CD1c-positive myeloid dendritic cell (primary cell): ENCODE measurements around the gene RABGAP1.

Source experiments
- DNase-seq: peaks from one replicate; pipeline ENCODE4 v3.0.0-alpha.2; 2016; ENCODE audit errors: extremely low spot score

Gene RABGAP1

GRCh38 chr9:123046406-123047195 lies 105.8 kb downstream of the RABGAP1 start:
- no peak for DNase-seq

DNA sequence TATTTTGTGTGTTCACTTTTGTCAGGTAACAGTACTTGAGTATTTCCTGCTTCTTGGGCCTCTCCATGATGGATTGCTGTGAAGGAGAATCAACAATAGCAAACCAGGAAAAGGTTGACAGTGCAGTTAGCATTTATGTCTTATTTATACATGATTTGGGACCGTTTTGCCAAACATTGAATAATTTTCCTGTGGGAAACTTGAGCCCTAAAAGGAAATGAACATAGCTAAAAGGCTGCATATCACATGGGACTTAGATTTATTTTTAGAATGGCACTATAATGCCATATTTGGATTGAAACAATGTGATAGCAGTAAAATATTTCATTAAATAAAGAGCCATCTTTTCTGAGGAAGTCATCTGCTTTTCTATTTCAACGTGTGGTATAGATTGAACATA lies 107.9 kb downstream of the RABGAP1 start:
- no peak for DNase-seq

DNA sequence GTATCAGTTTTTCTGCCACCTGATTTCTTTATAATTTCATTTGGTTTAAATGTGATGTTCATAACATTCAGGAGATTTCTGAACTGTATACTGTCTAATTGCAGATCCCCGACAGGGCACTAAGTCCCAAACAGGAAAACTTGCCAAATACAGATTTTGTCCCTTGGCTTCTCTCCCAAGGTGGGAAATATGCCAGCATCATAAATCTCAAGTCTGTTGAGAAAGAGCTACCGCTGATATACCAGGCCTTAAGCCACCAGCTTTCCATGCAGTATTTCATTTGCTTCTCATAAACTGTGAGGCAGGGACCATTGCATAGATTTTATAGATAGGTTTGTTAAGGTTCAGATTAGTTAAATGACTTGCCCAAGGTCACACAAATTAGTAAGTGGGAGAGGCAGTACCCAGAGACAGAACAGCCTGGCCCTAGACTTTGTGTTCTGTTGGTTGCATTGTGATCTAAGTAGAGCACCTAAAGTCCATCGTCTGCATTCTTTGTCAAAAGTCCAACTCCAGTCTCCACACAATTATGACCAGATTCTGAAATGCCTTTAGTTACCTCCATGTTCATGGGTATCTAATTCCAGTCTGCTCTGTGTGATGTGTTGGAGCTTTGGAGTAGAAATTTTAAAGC lies 108.9 kb downstream of the RABGAP1 start:
- no peak for DNase-seq

- no peak for DNase-seq
Measured at GRCh38 chr9:123053046-123053445, 112.2 kb downstream of the RABGAP1 start.

DNA sequence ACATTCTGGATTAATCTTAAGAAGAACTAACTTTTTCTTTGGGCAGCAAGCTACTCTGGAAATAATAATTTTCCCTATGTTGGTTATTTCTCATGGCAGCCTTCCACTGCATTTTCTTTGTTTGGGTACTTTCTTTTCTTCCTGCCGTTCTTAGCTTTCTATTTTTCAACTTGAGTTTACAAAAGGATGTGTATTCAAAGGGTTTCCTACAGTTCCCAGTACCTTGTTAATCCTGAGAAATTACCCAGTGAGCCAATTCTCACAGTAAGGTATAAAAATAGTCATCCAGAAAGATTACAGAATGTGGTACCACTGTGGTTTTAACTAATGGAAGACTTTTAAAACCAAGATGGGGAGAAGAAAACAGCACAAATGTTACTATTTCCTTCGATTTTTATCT lies 112.9 kb downstream of the RABGAP1 start:
- DNase-seq = no peak

GRCh38 chr9:123058834-123059233 lies 118.0 kb downstream of the RABGAP1 start:
- DNase-seq = no peak

DNA sequence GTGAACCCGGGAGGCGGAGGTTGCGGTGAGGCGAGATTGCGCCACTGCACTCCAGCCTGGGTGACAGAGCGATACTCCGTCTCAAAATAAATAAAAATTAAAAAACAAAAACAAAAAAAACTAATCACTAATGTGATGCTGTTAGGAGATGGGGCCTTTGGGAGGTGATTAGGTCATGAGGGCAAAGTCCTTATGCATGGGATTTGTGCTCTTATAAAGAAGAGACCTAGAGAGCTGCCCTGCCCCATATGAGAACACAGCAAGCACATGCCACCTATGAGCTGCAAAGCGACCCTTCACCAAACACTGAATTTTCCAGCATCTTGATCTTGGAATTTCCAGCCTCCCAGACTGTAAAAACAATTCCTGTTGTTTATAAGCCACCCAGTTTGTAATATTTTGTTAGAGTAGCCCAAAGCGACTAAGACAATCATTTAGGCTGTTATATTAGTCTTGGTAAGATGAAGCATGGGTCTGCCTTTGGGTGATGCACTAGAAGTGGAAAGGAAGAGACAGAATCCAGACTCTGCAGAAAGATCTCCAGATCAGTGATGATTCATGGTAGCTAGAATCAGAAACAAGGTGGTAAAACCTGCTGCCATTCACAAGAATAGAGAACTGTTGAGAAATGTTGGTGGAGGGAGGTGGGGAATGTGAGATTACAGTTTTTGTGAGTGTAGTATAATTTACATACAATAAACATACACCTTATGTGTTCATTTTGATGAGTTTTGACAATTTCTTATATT lies 118.8 kb downstream of the RABGAP1 start:
- no peak for DNase-seq

- no peak for DNase-seq
Measured at GRCh38 chr9:123061216-123061615, 120.4 kb downstream of the RABGAP1 start.

GRCh38 chr9:123062351-123063176 lies 121.7 kb downstream of the RABGAP1 start:
- no peak for DNase-seq

- no peak for DNase-seq
Measured at GRCh38 chr9:123063177-123063598, 122.4 kb downstream of the RABGAP1 start.

- DNase-seq = no peak
Measured at GRCh38 chr9:123063896-123064295, 123.1 kb downstream of the RABGAP1 start.

GRCh38 chr9:123064716-123065115 lies 123.9 kb downstream of the RABGAP1 start:
- DNase-seq = no peak

DNA sequence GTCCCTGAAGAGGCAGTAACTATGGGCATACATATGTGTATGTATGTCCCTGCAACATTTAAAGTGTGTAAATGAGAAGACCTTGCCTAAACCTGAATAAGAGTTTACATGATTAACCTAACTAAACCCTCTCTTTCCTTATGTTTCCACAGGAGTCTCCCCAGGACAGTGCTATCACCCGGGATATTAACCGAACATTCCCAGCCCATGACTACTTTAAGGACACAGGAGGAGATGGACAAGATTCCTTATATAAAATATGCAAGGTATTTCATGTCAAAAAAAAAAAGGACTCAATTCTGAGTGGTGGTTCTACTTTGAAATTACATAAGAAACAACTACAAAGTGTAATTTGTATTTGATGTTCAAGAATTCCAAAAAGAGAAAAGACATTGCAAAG lies 124.4 kb downstream of the RABGAP1 start:
- no peak for DNase-seq

DNA sequence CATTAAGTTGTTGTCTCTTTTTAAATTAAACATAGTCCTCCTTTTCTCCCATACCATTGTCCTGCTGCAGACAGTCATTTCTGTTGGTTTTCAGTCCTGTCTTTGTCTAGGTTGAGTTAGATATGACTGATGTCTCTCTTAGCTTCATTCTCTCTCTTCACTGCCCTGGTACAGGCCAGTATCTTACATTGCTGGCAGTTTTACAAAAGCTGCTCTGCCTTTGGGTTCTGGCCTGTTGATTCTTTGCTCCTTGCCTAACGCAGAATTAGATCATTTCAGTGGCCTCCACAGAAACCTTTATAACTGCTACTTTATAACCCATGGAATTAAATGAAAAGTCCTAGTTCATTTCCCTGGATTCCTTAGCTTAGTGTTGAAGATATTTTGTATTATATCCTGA lies 126.3 kb downstream of the RABGAP1 start:
- no peak for DNase-seq

- DNase-seq = no peak
Measured at GRCh38 chr9:123069010-123069481, 128.2 kb downstream of the RABGAP1 start.

DNA sequence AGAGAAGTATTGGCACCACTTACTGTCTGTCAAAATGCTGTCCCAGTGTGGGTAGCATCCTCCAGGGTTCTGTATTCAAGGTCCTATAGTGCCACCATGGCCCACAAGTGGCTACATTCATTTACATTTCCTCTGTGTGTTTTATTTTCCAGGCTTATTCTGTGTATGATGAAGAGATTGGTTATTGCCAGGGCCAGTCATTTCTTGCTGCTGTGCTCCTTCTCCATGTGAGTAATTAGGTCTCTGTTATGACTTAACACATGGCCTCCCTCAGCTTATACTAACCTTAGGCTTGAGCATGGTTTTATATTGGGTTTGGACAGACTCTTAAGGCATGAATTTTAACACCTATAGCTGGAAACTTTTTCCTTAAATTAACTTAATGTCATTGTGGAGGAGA lies 129.4 kb downstream of the RABGAP1 start:
- no peak for DNase-seq

- no peak for DNase-seq
Measured at GRCh38 chr9:123072407-123072995, 131.7 kb downstream of the RABGAP1 start.

DNA sequence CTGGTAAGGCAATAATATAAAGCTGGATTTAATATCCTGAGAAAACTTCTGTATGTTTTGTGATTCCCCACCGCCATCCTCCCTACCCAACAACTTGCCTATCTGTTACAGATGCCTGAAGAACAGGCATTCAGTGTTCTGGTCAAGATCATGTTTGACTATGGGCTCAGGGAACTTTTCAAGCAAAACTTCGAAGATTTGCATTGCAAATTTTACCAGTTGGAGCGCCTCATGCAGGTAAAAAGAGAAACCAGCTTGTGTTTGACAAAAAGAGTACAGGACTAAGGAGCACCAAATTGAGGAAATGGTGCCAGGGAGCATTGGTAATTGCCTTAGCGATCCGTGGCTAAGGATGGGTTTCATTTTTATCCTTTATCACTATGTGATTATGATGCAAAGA lies 132.6 kb downstream of the RABGAP1 start:
- DNase-seq = no peak

- no peak for DNase-seq
Measured at GRCh38 chr9:123073991-123074422, 133.2 kb downstream of the RABGAP1 start.

DNA sequence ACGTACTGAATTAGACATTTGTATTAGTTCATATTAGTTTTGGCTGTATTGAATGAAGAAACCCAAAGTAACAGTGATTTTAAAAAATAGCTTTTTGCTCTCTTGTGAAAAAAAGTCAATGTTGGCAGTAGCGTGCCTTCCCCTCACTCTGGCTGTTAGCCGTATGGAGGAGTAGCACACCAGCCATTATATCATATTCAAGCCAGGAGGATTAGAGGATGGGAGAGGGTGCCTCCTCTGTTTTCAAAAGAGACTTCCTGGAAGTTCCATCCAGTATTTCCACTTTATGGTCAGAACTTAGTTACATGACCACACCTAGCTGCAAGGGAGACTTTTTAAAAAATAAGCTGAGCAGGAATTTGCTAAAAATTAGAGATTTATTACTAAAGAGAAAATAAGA lies 133.8 kb downstream of the RABGAP1 start:
- DNase-seq = no peak

DNA sequence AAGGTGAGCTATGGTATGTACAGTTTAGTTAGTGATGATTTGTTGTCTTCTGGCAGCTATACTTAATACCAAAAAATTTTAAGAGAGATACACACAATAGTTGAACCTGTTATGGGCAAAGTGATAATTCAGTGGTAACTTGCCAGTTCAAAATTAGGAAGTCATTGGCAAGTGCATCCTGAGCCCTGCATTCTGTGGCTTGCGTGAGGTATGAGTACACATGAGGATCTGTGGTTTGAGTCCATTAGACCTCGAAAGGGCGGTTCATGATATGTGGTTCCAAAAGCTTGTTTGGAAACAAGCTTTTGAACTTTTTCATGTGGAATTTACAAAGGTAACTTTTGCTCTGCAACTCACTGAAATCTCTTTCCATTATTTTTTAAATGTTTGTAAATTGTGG lies 139.6 kb downstream of the RABGAP1 start:
- DNase-seq = no peak
